ENCODE data around the gene TSC22D2. TPM values are rescaled to one million over a fixed set of nuclear protein-coding genes. Genes with fewer than 3 reads are reported as not detected.

TSC22D2 gene
- total and polyA plus RNA-seq, 2 of the 8 experiments (the other 6 are each of a cell fraction or from before 2014, with no cell fraction given): 3.4 to 27.6 TPM

DNA sequence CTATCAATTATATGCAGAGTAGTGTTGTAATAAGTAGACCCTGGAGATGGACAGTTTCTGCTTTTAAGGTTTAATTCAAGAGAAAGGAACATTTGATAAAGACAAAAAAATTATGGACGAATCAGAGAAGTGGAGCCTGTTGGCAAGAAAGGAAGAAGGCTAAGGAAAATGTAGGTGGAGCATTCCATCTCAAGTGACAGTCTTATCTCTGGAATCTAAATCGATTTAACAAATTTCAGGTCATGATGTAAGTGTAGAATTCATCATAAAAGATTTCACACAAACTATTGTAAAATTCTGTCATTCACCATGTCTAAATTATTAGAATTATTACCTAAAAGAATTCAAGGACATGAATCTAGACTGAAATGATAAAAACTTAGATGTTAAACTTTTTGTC is 36.3 kb downstream of the TSC22D2 start (continued):
- TF ChIP-seq, protein P1, sequence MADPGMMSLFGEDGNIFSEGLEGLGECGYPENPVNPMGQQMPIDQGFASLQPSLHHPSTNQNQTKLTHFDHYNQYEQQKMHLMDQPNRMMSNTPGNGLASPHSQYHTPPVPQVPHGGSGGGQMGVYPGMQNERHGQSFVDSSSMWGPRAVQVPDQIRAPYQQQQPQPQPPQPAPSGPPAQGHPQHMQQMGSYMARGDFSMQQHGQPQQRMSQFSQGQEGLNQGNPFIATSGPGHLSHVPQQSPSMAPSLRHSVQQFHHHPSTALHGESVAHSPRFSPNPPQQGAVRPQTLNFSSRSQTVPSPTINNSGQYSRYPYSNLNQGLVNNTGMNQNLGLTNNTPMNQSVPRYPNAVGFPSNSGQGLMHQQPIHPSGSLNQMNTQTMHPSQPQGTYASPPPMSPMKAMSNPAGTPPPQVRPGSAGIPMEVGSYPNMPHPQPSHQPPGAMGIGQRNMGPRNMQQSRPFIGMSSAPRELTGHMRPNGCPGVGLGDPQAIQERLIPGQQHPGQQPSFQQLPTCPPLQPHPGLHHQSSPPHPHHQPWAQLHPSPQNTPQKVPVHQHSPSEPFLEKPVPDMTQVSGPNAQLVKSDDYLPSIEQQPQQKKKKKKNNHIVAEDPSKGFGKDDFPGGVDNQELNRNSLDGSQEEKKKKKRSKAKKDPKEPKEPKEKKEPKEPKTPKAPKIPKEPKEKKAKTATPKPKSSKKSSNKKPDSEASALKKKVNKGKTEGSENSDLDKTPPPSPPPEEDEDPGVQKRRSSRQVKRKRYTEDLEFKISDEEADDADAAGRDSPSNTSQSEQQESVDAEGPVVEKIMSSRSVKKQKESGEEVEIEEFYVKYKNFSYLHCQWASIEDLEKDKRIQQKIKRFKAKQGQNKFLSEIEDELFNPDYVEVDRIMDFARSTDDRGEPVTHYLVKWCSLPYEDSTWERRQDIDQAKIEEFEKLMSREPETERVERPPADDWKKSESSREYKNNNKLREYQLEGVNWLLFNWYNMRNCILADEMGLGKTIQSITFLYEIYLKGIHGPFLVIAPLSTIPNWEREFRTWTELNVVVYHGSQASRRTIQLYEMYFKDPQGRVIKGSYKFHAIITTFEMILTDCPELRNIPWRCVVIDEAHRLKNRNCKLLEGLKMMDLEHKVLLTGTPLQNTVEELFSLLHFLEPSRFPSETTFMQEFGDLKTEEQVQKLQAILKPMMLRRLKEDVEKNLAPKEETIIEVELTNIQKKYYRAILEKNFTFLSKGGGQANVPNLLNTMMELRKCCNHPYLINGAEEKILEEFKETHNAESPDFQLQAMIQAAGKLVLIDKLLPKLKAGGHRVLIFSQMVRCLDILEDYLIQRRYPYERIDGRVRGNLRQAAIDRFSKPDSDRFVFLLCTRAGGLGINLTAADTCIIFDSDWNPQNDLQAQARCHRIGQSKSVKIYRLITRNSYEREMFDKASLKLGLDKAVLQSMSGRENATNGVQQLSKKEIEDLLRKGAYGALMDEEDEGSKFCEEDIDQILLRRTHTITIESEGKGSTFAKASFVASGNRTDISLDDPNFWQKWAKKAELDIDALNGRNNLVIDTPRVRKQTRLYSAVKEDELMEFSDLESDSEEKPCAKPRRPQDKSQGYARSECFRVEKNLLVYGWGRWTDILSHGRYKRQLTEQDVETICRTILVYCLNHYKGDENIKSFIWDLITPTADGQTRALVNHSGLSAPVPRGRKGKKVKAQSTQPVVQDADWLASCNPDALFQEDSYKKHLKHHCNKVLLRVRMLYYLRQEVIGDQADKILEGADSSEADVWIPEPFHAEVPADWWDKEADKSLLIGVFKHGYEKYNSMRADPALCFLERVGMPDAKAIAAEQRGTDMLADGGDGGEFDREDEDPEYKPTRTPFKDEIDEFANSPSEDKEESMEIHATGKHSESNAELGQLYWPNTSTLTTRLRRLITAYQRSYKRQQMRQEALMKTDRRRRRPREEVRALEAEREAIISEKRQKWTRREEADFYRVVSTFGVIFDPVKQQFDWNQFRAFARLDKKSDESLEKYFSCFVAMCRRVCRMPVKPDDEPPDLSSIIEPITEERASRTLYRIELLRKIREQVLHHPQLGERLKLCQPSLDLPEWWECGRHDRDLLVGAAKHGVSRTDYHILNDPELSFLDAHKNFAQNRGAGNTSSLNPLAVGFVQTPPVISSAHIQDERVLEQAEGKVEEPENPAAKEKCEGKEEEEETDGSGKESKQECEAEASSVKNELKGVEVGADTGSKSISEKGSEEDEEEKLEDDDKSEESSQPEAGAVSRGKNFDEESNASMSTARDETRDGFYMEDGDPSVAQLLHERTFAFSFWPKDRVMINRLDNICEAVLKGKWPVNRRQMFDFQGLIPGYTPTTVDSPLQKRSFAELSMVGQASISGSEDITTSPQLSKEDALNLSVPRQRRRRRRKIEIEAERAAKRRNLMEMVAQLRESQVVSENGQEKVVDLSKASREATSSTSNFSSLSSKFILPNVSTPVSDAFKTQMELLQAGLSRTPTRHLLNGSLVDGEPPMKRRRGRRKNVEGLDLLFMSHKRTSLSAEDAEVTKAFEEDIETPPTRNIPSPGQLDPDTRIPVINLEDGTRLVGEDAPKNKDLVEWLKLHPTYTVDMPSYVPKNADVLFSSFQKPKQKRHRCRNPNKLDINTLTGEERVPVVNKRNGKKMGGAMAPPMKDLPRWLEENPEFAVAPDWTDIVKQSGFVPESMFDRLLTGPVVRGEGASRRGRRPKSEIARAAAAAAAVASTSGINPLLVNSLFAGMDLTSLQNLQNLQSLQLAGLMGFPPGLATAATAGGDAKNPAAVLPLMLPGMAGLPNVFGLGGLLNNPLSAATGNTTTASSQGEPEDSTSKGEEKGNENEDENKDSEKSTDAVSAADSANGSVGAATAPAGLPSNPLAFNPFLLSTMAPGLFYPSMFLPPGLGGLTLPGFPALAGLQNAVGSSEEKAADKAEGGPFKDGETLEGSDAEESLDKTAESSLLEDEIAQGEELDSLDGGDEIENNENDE (IDR thresholded peaks at IDR 0.05; ENCODE audit: insufficient replicate concordance, low read length): no peak
- TF ChIP-seq KDM4A (IDR thresholded peaks at IDR 0.05; ENCODE audit: low read depth, low read length, severe bottlenecking) (no peak), EP300 (IDR thresholded peaks at IDR 0.05; ENCODE audit: borderline replicate concordance in 1 of 2, low read depth in 2 of 2, low read length in 2 of 2) (no peak)

Data from H1 (cell line).